ENCODE measurements around the gene NANOS1. TPM values are rescaled to one million over a fixed set of nuclear protein-coding genes. Genes with fewer than 3 reads are reported as not detected.

NANOS1 gene
- total RNA-seq, 4 donors from 2014 or later, result 0.19 to 1.7 (median 1.1) TPM

DNA sequence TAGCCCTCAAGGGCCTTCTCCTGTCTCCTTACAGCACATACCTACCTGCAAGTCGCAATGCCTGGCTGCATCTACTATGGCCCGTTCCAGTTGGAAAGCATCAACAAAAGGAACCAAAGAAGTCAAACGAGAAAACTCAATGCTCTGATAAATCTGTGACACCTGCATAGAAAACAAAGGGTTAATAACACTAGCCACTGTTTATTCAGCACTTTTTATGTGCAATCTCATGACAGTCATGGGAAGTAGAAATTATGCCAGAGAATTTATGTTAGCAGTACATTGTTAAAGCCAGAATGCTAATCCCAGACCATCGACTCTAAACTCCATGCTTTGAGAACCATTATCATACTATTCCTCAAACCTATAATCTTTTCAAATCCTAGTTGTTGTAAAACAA lies 30.0 kb downstream of the NANOS1 start:
- intact Hi-C loops (cut with DNase I), result no loop called here
- TF ChIP-seq POLR2A (IDR thresholded peaks at IDR 0.05), result no peak

DNA sequence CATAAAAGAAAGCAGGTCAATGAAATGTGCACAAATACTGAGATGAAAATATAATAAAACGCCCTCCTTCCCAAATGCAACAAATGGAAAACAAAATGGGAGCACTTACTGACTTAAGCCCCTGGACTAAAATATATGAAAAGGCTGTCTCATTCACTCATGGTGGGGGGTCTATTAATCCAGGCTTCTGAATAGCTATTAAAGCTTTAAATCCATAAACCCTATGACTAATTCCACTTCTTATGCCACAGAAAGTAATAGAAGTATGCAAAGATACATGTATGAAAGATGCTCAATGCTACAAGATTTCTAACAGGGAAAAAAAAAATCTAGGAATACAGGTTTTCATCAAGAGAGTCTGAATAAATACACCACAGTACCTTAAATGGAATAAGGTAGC lies 30.6 kb downstream of the NANOS1 start:
- DNase-seq, result no peak
- no peak overlapping the region for H3K4me3 ChIP-seq
- H3K4me1 ChIP-seq, result no peaks in the 10 kb centered on the region
- H3K36me3 ChIP-seq, result peaks cover 18 to 100% (median 53%) of the 10 kb centered on the region in 3 donors
- TF ChIP-seq, protein P1, sequence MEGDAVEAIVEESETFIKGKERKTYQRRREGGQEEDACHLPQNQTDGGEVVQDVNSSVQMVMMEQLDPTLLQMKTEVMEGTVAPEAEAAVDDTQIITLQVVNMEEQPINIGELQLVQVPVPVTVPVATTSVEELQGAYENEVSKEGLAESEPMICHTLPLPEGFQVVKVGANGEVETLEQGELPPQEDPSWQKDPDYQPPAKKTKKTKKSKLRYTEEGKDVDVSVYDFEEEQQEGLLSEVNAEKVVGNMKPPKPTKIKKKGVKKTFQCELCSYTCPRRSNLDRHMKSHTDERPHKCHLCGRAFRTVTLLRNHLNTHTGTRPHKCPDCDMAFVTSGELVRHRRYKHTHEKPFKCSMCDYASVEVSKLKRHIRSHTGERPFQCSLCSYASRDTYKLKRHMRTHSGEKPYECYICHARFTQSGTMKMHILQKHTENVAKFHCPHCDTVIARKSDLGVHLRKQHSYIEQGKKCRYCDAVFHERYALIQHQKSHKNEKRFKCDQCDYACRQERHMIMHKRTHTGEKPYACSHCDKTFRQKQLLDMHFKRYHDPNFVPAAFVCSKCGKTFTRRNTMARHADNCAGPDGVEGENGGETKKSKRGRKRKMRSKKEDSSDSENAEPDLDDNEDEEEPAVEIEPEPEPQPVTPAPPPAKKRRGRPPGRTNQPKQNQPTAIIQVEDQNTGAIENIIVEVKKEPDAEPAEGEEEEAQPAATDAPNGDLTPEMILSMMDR (IDR thresholded peaks at IDR 0.05), result no peak
- TF ChIP-seq POLR2A (IDR thresholded peaks at IDR 0.05), result no peak
- intact Hi-C loops (cut with DNase I), result no loop called here
- no peaks in the 10 kb centered on the region for H3K27me3 ChIP-seq
- 100% methylated on average over 1 of the region's 1 CpG for WGBS, 2 donors
- H3K27ac ChIP-seq, result no peak overlapping the region
- H3K9me3 ChIP-seq, result no peaks in the 10 kb centered on the region

More for the DNA sequence above, 30.0 kb downstream of the NANOS1 start:
- DNase-seq, result no peak
- Histone ChIP-seq H3K4me3 (no peak overlapping the region), H3K27ac (no peak overlapping the region), H3K27me3 (no peaks in the 10 kb centered on the region), H3K4me1 (no peaks in the 10 kb centered on the region), H3K9me3 (no peaks in the 10 kb centered on the region), H3K36me3 (peaks cover 13 to 100% (median 53%) of the 10 kb centered on the region in 3 donors)
- WGBS, 2 donors, result 64 to 79% methylated on average over 4 of the region's 4 CpGs

DNA sequence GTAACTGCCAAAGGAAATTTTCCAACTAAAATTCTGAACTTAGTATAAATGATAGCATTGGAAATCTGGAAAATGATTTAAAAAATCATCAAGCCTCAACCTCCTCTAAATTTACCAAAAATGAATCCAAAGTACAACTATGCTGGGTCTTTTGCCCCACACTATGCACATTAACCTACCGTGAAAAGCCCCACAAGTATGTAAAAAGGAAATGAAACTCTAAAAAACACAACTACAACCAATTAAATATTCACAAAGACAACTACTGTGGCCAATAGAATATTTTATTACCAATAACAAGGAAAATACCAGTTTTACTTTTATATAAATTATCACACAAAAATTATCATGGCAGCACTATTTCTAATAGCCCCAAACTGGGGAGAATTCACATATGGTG lies 31.8 kb downstream of the NANOS1 start:
- H3K27me3 ChIP-seq, result no peaks in the 10 kb centered on the region
- no peaks in the 10 kb centered on the region for H3K9me3 ChIP-seq
- no peaks in the 10 kb centered on the region for H3K4me1 ChIP-seq
- DNase-seq, result no peak
- intact Hi-C loops (cut with DNase I), result no loop called here
- TF ChIP-seq, protein P1 (IDR thresholded peaks at IDR 0.05), result no peak
- no peak for TF ChIP-seq POLR2A (IDR thresholded peaks at IDR 0.05)
- peaks cover 18 to 100% (median 61%) of the 10 kb centered on the region in 3 donors for H3K36me3 ChIP-seq
- H3K4me3 ChIP-seq, result no peak overlapping the region
- H3K27ac ChIP-seq, result no peak overlapping the region
- WGBS, 2 donors, result 37 to 82% methylated on average over 1 of the region's 1 CpG

DNA sequence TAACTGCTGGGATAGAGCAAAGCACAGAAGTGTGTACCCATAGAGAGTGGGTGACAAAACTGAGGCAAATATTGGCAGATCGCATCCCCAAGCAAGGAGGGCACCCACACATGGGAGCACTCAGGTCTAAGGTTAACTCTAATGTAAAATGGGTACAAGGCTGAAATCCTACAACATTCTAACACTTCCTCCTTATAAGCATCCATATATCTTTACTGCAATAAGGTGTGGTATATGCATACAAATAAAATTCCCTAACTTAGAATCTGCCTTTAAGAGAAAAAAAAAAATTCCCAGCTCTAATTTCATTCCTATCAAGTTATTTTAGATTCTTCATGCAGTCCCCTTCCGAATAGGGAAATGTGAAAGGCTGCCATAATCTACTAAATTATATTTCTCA lies 32.4 kb downstream of the NANOS1 start:
- no peak overlapping the region for H3K27ac ChIP-seq
- WGBS, 2 donors, result 82 to 90% methylated on average over 2 of the region's 2 CpGs
- H3K4me3 ChIP-seq, result no peak overlapping the region
- intact Hi-C loops (cut with DNase I), result no loop called here
- TF ChIP-seq POLR2A (IDR thresholded peaks at IDR 0.05), result no peak
- TF ChIP-seq, protein P1 (IDR thresholded peaks at IDR 0.05), result no peak
- no peak for DNase-seq
- no peaks in the 10 kb centered on the region for H3K27me3 ChIP-seq
- no peaks in the 10 kb centered on the region for H3K9me3 ChIP-seq
- H3K4me1 ChIP-seq, result no peaks in the 10 kb centered on the region
- peaks cover 18 to 100% (median 65%) of the 10 kb centered on the region in 3 donors for H3K36me3 ChIP-seq

DNA sequence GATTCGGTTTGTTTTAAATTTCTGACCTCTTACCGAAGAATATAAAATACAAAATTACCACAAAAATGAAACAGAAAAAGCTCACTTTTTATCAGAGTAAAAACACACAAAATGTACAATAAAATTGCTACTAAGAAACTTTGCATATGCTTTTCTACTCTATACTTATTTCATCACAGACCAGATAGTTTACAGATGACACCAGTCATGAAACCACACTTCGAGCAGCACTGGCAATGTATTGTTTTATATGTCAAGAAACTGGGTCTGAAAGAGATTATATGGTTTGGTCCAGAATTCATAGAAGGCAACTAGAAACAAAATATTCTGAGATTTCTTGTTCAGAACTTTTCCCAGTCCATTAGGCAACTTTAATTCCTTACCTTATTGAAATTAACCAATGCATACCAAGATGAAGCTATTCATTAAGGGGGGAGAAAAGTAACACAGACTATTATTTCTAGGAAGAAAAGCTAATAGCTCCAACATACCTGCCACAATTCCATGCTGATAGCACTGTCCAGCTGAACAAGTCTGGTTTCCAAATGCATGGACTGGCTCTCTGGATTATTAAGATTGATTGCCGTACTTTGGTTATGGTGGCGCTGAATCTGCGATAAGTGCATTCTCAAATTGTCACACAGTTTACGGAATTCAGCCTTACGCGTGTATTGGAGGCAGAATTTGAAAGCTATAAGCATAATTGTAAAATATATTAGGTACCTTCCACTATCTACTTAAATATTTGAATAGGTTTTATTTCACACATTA lies 41.1 kb downstream of the NANOS1 start:
- WGBS, 2 donors, result 94 to 95% methylated on average over 9 of the region's 9 CpGs
- no peaks in the 10 kb centered on the region for H3K27me3 ChIP-seq
- no peak overlapping the region for H3K27ac ChIP-seq
- no peak overlapping the region for H3K4me3 ChIP-seq
- TF ChIP-seq, protein P1 (IDR thresholded peaks at IDR 0.05), result no peak
- TF ChIP-seq POLR2A (IDR thresholded peaks at IDR 0.05), result no peak
- peaks cover 0 to 27% (median 5%) of the 10 kb centered on the region in 3 donors for H3K4me1 ChIP-seq
- DNase-seq, result no peak
- H3K9me3 ChIP-seq, result no peaks in the 10 kb centered on the region
- intact Hi-C loops (cut with DNase I), result no loop called here
- peaks cover 17 to 82% (median 35%) of the 10 kb centered on the region in 3 donors for H3K36me3 ChIP-seq

Data from esophagus squamous epithelium (tissue), 5 donors.